Prostate gland (tissue), 2 donors: ENCODE measurements around the gene PADI2. TPM values are rescaled to one million over a fixed set of nuclear protein-coding genes. Genes with fewer than 3 reads are reported as not detected.
A peak's percentile ranks its signal among the peaks of the same experiment; 100 is the strongest.

Experiments
- DNase-seq: peaks from one replicate; pipeline ENCODE4 v3.0.0-alpha.2; 2019; ENCODE audit warnings: low spot score
- H3K27ac ChIP-seq, 2 donors: fragments of 200-600 bp; sonication (generic); 2 replicates each; pipeline ENCODE4 v1.5.1; 2017 to 2019
- H3K27me3 ChIP-seq: fragments of 200-600 bp; sonication (generic); replicated peaks from 2 replicates; pipeline ENCODE4 v1.5.1; 2019; ENCODE audit not compliant: insufficient read depth
- H3K36me3 ChIP-seq, 2 donors: fragments of 200-600 bp; sonication (generic); 1 replicate in 1 of 2; 2 replicates in 1 of 2; pipeline versions ENCODE4 v1.5.1 to v1.8.1; 2017 to 2019
- H3K4me1 ChIP-seq: fragments of 200-600 bp; sonication (generic); replicated peaks from 2 replicates; pipeline ENCODE4 v1.5.1; 2019
- H3K4me3 ChIP-seq, 2 donors: fragments of 200-600 bp; sonication (generic); 2 replicates each; pipeline ENCODE4 v1.5.1; 2017 to 2019
- H3K9me3 ChIP-seq: fragments of 200-600 bp; sonication (generic); 2 replicates; pipeline ENCODE4 v1.5.1; 2017
- CTCF ChIP-seq, 4 experiments: fragments of 200-600 bp in 2 of 4; fragments of 450-650 bp in 2 of 4; sonication (generic) in 2 of 4; IDR thresholded peaks; 1 replicate in 3 of 4; 2 replicates in 1 of 4; pipeline ENCODE4 v1.5.1; 2016 to 2019; ENCODE audit warnings: antibody characterized with exemption in 4 of 4, mild to moderate bottlenecking in 2 of 4, moderate library complexity in 2 of 4
- POLR2A ChIP-seq: fragments of 450-650 bp; IDR thresholded peaks from one replicate; pipeline ENCODE4 v1.6.1; 2016; ENCODE audit warnings: antibody characterized with exemption, mild to moderate bottlenecking
- POLR2AphosphoS5 ChIP-seq: sonication (generic); formaldehyde crosslinking; IDR thresholded peaks from one replicate; pipeline ENCODE4 v1.6.1; 2017; ENCODE audit warnings: antibody characterized with exemption
- WGBS: methylation state at CpG from one replicate; pipeline ENCODE4 v1.1.5; 2018; 5-methylcytosine and 5-hydroxymethylcytosine counted together
- intact Hi-C: fragments of 100-400 bp; cut with DNase I; formaldehyde crosslinking; loops from one replicate; pipeline ENCODE4 v1.14.2; 2022
- total RNA-seq, 2 donors: library from RNA; depleted of rRNA; stranded (reverse); fragments of >200 nt; gene quantifications; one replicate each; pipeline ENCODE4 v1.1.0, GENCODE V29; 2016

PADI2 gene
- total RNA-seq, 2 donors from 2014 or later: 1.1 to 5.0 TPM

DNA sequence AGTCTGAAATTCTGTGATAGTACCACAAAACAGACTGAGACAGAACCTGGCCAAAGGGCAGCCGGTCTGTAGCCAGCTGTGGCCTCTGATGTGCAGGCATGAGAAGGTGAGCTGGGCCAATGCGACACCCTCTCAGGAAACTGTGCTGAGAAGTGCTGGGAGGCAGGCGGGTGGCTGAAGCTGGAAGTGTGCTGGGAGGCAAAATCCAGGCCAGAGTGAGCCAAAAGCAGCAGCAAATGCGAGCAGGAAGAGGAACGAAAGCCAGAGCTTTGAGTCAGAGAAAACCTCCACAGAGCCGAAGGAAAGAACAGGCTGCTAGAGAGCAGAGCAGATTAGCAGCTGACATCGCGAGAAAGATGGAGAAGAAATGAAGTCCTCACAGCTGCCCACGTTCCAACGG lies 97.4 kb downstream of the PADI2 start:
- 95% methylated on average over 10 of the region's 10 CpGs for WGBS
- H3K27me3 ChIP-seq: no peaks in the 10 kb centered on the region
- TF ChIP-seq POLR2A (no peak), POLR2AphosphoS5 (no peak), CTCF (IDR thresholded peaks at IDR 0.05) (no peak)
- intact Hi-C loops: no loop called here
- DNase-seq: no peak
- peaks cover 9 to 15% of the 10 kb centered on the region in 2 donors for H3K36me3 ChIP-seq
- no peaks in the 10 kb centered on the region for H3K4me1 ChIP-seq
- no peaks in the 10 kb centered on the region for H3K9me3 ChIP-seq
- no peak overlapping the region for H3K4me3 ChIP-seq
- no peak overlapping the region for H3K27ac ChIP-seq

- no peaks in the 10 kb centered on the region for H3K9me3 ChIP-seq
- no peaks in the 10 kb centered on the region for H3K27me3 ChIP-seq
- no peak overlapping the region for H3K4me3 ChIP-seq
- intact Hi-C loops: no loop called here
- H3K36me3 ChIP-seq: peaks cover 9 to 15% of the 10 kb centered on the region in 2 donors
- no peak overlapping the region for H3K27ac ChIP-seq
- WGBS: 32% methylated on average over 2 of the region's 2 CpGs
- no peaks in the 10 kb centered on the region for H3K4me1 ChIP-seq
- TF ChIP-seq POLR2A (no peak), POLR2AphosphoS5 (peak; percentile 75), CTCF (IDR thresholded peaks at IDR 0.05) (no peak)
- DNase-seq: peak; percentile 55
Observed at GRCh38 chr1:17020502-17020901, 98.7 kb downstream of the PADI2 start.

- no peaks in the 10 kb centered on the region for H3K9me3 ChIP-seq
- intact Hi-C loops: no loop called here
- no peak for DNase-seq
- H3K4me3 ChIP-seq: no peak overlapping the region
- H3K27me3 ChIP-seq: no peaks in the 10 kb centered on the region
- H3K36me3 ChIP-seq: peaks cover 9 to 14% of the 10 kb centered on the region in 2 donors
- WGBS: 32% methylated on average over 1 of the region's 1 CpG
- no peaks in the 10 kb centered on the region for H3K4me1 ChIP-seq
- no peak for TF ChIP-seq POLR2AphosphoS5
- no peak for TF ChIP-seq POLR2A
- no peak for TF ChIP-seq CTCF (IDR thresholded peaks at IDR 0.05)
- no peak overlapping the region for H3K27ac ChIP-seq
Observed at GRCh38 chr1:17018849-17019248, 100.4 kb downstream of the PADI2 start.

DNA sequence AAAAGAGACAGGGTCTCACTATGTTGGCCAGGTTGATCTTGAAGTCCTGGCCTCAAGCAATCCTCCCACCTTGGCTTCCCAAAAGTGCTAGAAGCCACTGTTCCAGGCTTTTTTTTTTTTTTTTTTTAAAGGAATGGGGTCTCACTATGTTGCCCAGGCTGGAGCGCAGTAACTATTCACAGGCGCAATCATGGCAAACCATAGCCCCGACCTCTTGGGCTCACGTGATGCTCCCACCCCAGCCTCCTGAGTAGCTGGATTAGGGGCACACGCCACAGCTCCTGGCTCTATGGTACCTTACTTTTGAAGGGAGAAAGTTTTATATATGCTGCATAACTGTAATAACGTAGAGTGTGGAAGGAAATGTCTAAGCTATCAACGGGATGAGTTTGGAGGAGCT lies 101.8 kb downstream of the PADI2 start:
- no peak for DNase-seq
- no peaks in the 10 kb centered on the region for H3K9me3 ChIP-seq
- intact Hi-C loops: no loop called here
- H3K4me3 ChIP-seq: no peak overlapping the region
- TF ChIP-seq CTCF (IDR thresholded peaks at IDR 0.05): no peak
- TF ChIP-seq POLR2AphosphoS5: no peak
- no peak for TF ChIP-seq POLR2A
- no peaks in the 10 kb centered on the region for H3K27me3 ChIP-seq
- WGBS: 95% methylated on average over 7 of the region's 7 CpGs
- H3K27ac ChIP-seq: no peak overlapping the region
- peaks cover 7% of the 10 kb centered on the region in 2 donors for H3K36me3 ChIP-seq
- no peaks in the 10 kb centered on the region for H3K4me1 ChIP-seq

Other genes starting within 250 kb of the PADI2 start
- gene RNU1-2, start 223.5 kb downstream of the PADI2 start, total RNA-seq: under 1 TPM; under 0.01 TPM
- gene CROCC, start 197.5 kb downstream of the PADI2 start, total RNA-seq: 10 to 100 TPM; 19.6 to 68.7 TPM
- 10 to 100 TPM in 1 of 2 donors, 1 to 10 TPM in 1; 6.3 to 31.0 TPM for gene MFAP2, start 138.8 kb downstream of the PADI2 start, total RNA-seq
- gene ATP13A2, start 107.5 kb downstream of the PADI2 start, total RNA-seq: 10 to 100 TPM; 45.4 to 47.9 TPM
- 100 to 1,000 TPM in 1 of 2 donors, 10 to 100 TPM in 1; 93.0 to 113 TPM for gene SDHB, start 65.4 kb downstream of the PADI2 start, total RNA-seq
- under 1 TPM; 0.18 to 0.34 TPM for gene PADI1, start 85.7 kb upstream of the PADI2 start, total RNA-seq
- 1 to 10 TPM in 1 of 2 donors, under 1 TPM in 1; 0.18 to 1.2 TPM for gene PADI3, start 129.6 kb upstream of the PADI2 start, total RNA-seq
- not detected for gene PADI4, start 188.7 kb upstream of the PADI2 start, total RNA-seq